B cell (primary cell): ENCODE measurements around the gene OR10H2. TPM values are rescaled to one million over a fixed set of nuclear protein-coding genes. Genes with fewer than 3 reads are reported as not detected.

Experiments
- ATAC-seq: fragments of 200-7000 bp; cut with Tn5 transposase; one replicate; pipeline ENCODE4 v1.10.0; 2021; ENCODE audit warnings: low read depth, mild to moderate bottlenecking, moderate number of reproducible peaks, moderate library complexity
- CTCF ChIA-PET: fragments of 350-600 bp; sonication (Branson Sonifier 250); formaldehyde crosslinking; loops from one replicate; lab custom pipeline; 2021; ENCODE audit warnings: antibody characterized with exemption, inconsistent platforms; lab: Charles Lee
- POLR2A ChIA-PET: fragments of 350-600 bp; sonication (Branson Sonifier 250); formaldehyde crosslinking; loops from one replicate; lab custom pipeline; 2021; ENCODE audit warnings: antibody characterized with exemption; lab: Charles Lee
- DNase-seq: peaks from one replicate; pipeline ENCODE4 v3.0.0; 2013
- H2AFZ ChIP-seq: 2 replicates; pipeline ENCODE4 v1.6.1; 2012; ENCODE audit warnings: mild to moderate bottlenecking, low read depth, low read length; ENCODE audit not compliant: insufficient read depth, poor library complexity, severe bottlenecking
- H3K27ac ChIP-seq, 2 donors: 1 replicate in 1 of 2; 2 replicates in 1 of 2; pipeline ENCODE4 v1.5.1; 2012 to 2013; ENCODE audit warnings: low read length in 2 of 2, mild to moderate bottlenecking in 2 of 2, moderate library complexity in 1 of 2
- H3K27me3 ChIP-seq, 4 experiments: fragments of 200-600 bp in 1 of 4; sonication (generic) in 1 of 4; replicated peaks in 1 of 4; 1 replicate in 2 of 4; 2 replicates in 2 of 4; pipeline versions ENCODE4 v1.6.1 to v1.7.0; 2013 to 2016; ENCODE audit warnings: low read length in 3 of 4, mild to moderate bottlenecking in 2 of 4, mixed read lengths in 1 of 4, moderate library complexity in 1 of 4; ENCODE audit not compliant: insufficient read depth in 4 of 4, control insufficient read depth in 3 of 4; ENCODE audit errors: control extremely low read depth in 1 of 4
- H3K36me3 ChIP-seq, 2 experiments: replicated peaks in 1 of 2; 1 replicate in 1 of 2; 2 replicates in 1 of 2; pipeline versions ENCODE4 v1.6.1 to v1.7.1; 2013; ENCODE audit warnings: low read length in 1 of 2; ENCODE audit not compliant: insufficient read depth in 2 of 2, control insufficient read depth in 1 of 2; ENCODE audit errors: control extremely low read depth in 1 of 2, extremely low read depth in 1 of 2
- H3K4me1 ChIP-seq, 2 donors: fragments of 200-600 bp in 1 of 2; sonication (generic) in 1 of 2; 1 replicate in 1 of 2; 2 replicates in 1 of 2; pipeline versions ENCODE4 v1.5.1 to v1.6.1; 2013 to 2017; ENCODE audit warnings: low read length in 2 of 2; ENCODE audit not compliant: control insufficient read depth in 2 of 2, insufficient read depth in 2 of 2
- H3K4me2 ChIP-seq: replicated peaks from 2 replicates; pipeline ENCODE3; 2012; ENCODE audit warnings: mild to moderate bottlenecking, low read depth, low read length; ENCODE audit not compliant: poor library complexity, severe bottlenecking
- H3K4me3 ChIP-seq, 5 experiments: fragments of 200-600 bp in 1 of 5; sonication (generic) in 1 of 5; 1 replicate in 3 of 5; 2 replicates in 2 of 5; pipeline versions ENCODE4 v1.5.1 to v1.7.0; 2011 to 2016; ENCODE audit warnings: low read length in 4 of 5, mild to moderate bottlenecking in 4 of 5, low read depth in 2 of 5, control low read depth in 1 of 5, moderate library complexity in 1 of 5; ENCODE audit not compliant: insufficient read depth in 1 of 5; ENCODE audit errors: control extremely low read depth in 1 of 5, extremely low read depth in 1 of 5
- H3K79me2 ChIP-seq: fragments of 200-600 bp; sonication (generic); one replicate; pipeline ENCODE4 v1.6.0; 2016; ENCODE audit warnings: low read length; ENCODE audit not compliant: control insufficient read depth, insufficient read depth
- H3K9ac ChIP-seq: fragments of 200-600 bp; sonication (generic); 2 replicates; pipeline ENCODE4 v1.6.1; 2017; ENCODE audit warnings: mild to moderate bottlenecking, low read length, moderate library complexity
- H3K9me3 ChIP-seq, 3 donors: one replicate each; pipeline versions ENCODE4 v1.6.1 to v1.7.1; 2013; ENCODE audit warnings: low read length in 2 of 3; ENCODE audit not compliant: control insufficient read depth in 2 of 3, insufficient read depth in 1 of 3; ENCODE audit errors: control extremely low read depth in 1 of 3
- H4K20me1 ChIP-seq: 2 replicates; pipeline ENCODE4 v1.6.0; 2012; ENCODE audit warnings: mild to moderate bottlenecking, low read length; ENCODE audit not compliant: insufficient read depth, control insufficient read depth, poor library complexity, severe bottlenecking
- H3K27ac Mint-ChIP-seq: one replicate; pipeline ENCODE4 v1.8.0; 2021; ENCODE audit warnings: mixed read lengths
- H3K27me3 Mint-ChIP-seq: one replicate; pipeline ENCODE4 v1.8.0; 2021; ENCODE audit warnings: mixed read lengths
- H3K4me1 Mint-ChIP-seq: one replicate; pipeline ENCODE4 v1.8.0; 2021; ENCODE audit warnings: mixed read lengths
- H3K4me3 Mint-ChIP-seq: one replicate; pipeline ENCODE4 v1.8.0; 2021; ENCODE audit warnings: mixed read lengths
- H3K9me3 Mint-ChIP-seq: one replicate; pipeline ENCODE4 v1.8.0; 2022; ENCODE audit warnings: mixed read lengths; ENCODE audit not compliant: insufficient read depth
- EZH2 ChIP-seq: IDR thresholded peaks from 2 replicates; pipeline ENCODE4 v1.6.1; 2012; ENCODE audit warnings: borderline replicate concordance, low read depth, mild to moderate bottlenecking, moderate library complexity, low read length; ENCODE audit not compliant: insufficient read depth, poor library complexity, severe bottlenecking
- WGBS: methylation state at CpG from one replicate; pipeline ENCODE4 v1.1.5; 2013; ENCODE audit warnings: missing lambda C conversion rate; ENCODE audit not compliant: insufficient coverage; 5-methylcytosine and 5-hydroxymethylcytosine counted together
- intact Hi-C: fragments of 100-400 bp; cut with micrococcal nuclease; formaldehyde crosslinking; loops from one replicate; pipeline ENCODE4 v1.10.0; 2022
- polyA plus RNA-seq: library from polyadenylated mRNA; depleted of rRNA; stranded (reverse); fragments of >200 nt; gene quantifications from 2 replicates; pipeline ENCODE4 v1.2.3, GENCODE V29; 2012
- total RNA-seq, 2 donors: library from RNA; stranded (reverse); fragments of 120-200 nt in 1 of 2; gene quantifications; 1 replicate in 1 of 2; 2 replicates in 1 of 2; pipeline versions ENCODE4 v1.2.3 to v1.2.4, GENCODE V29; 2013 to 2022
- TF ChIP-seq, protein P1 (sequence below): fragments of 200-600 bp; IDR thresholded peaks from one replicate; pipeline ENCODE4 v1.8.0; 2022; ENCODE audit warnings: antibody characterized with exemption, mild to moderate bottlenecking

OR10H2 gene
- total and polyA plus RNA-seq, 2 donors (not counting 1 experiment from before 2014, with no cell fraction given), result not detected

DNA sequence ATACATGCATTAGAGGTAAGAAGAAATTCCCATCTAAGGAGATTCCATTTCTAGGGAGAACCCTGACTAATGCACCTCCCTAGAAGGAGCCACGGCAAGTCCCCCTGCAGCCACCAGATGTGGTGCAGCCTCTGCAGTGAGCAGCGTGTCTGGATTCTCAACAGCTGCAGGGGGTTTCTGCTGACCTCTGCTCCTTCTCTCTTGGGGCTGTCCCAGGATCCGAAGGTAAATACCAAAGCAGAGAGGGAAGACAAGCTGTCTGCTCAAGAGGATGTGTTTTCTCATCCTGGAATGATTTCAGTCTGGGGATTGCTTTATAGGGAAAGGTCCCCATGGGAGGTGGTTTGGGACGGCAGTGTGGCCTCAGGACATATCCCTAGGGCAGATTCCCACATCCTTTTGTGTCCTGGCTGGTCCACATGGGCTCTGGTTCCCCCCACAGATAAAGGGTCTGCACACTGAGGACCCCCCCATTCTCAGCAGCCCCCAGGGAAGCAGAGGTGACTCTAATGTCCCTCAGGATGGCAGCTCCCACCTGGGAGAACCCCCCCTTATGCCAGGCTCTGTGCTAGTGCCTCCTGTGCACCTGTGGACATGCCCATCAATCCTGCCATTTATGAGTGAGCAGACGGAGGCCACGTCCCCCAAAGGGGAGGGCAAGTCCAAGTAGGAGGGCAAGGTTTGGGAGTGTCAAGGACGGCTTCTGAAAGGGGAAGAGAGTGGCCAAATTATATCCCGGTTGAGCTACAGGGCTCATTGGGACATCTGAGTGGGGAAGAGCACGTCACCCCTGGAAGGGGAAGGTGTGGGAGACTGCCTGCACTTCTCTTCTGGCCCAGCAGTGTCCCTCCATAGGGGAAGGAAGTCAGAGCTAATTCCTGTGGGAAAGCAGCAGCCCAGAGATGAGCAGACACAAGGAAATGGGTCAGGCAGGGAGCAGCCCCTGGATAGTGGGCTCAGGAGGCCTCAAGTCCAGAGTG is 49.5 kb downstream of the OR10H2 start:
- intact Hi-C loops, result no loop called here

More for the DNA sequence above, 49.5 kb downstream of the OR10H2 start:
- no peak for TF ChIP-seq EZH2
- TF ChIP-seq, protein P1, sequence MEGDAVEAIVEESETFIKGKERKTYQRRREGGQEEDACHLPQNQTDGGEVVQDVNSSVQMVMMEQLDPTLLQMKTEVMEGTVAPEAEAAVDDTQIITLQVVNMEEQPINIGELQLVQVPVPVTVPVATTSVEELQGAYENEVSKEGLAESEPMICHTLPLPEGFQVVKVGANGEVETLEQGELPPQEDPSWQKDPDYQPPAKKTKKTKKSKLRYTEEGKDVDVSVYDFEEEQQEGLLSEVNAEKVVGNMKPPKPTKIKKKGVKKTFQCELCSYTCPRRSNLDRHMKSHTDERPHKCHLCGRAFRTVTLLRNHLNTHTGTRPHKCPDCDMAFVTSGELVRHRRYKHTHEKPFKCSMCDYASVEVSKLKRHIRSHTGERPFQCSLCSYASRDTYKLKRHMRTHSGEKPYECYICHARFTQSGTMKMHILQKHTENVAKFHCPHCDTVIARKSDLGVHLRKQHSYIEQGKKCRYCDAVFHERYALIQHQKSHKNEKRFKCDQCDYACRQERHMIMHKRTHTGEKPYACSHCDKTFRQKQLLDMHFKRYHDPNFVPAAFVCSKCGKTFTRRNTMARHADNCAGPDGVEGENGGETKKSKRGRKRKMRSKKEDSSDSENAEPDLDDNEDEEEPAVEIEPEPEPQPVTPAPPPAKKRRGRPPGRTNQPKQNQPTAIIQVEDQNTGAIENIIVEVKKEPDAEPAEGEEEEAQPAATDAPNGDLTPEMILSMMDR, result no peak
- Histone ChIP-seq H4K20me1 (no peaks in the 10 kb centered on the region), H3K4me3 (no peak overlapping the region), H3K9me3 (no peaks in the 10 kb centered on the region), H2AFZ (no peak overlapping the region), H3K79me2 (no peaks in the 10 kb centered on the region), H3K9ac (no peak overlapping the region), H3K27ac (no peak overlapping the region), H3K4me1 (no peaks in the 10 kb centered on the region), H3K4me2 (no peak overlapping the region), H3K27me3 (peaks cover 0 to 15% (median 1%) of the 10 kb centered on the region in 4 experiments), H3K36me3 (no peaks in the 10 kb centered on the region)
- Mint-ChIP-seq H3K9me3 (no peaks in the 10 kb centered on the region), H3K27ac (no peak overlapping the region), H3K27me3 (peaks cover 44% of the 10 kb centered on the region), H3K4me1 (no peaks in the 10 kb centered on the region), H3K4me3 (no peak overlapping the region)
- ATAC-seq (no peak), DNase-seq (no peak)
- POLR2A ChIA-PET, result no interaction called here
- 59% methylated on average over 9 of the region's 9 CpGs for WGBS
- CTCF ChIA-PET, result no interaction called here

Other genes starting within 250 kb of the OR10H2 start
- not detected in 2 replicates for gene PGLYRP2, start 248.5 kb upstream of the OR10H2 start, total RNA-seq
- not detected in 2 replicates for gene PGLYRP2, start 248.5 kb upstream of the OR10H2 start, polyA plus RNA-seq
- not detected in 2 replicates for gene CYP4F22, start 219.5 kb upstream of the OR10H2 start, total RNA-seq
- 0.03 TPM in 1 of 2 replicates, not detected in the other for gene CYP4F22, start 219.5 kb upstream of the OR10H2 start, polyA plus RNA-seq
- gene CYP4F8, start 112.8 kb upstream of the OR10H2 start, total RNA-seq, result not detected in 2 replicates
- not detected in 2 replicates for gene CYP4F8, start 112.8 kb upstream of the OR10H2 start, polyA plus RNA-seq
- gene CYP4F3, start 87.1 kb upstream of the OR10H2 start, total RNA-seq, result 0.63 TPM in 1 of 2 replicates, not detected in the other
- 0.03 TPM in 1 of 2 replicates, not detected in the other for gene CYP4F3, start 87.1 kb upstream of the OR10H2 start, polyA plus RNA-seq
- not detected in 2 replicates for gene CYP4F12, start 54.9 kb upstream of the OR10H2 start, total RNA-seq
- not detected in 2 replicates for gene CYP4F12, start 54.9 kb upstream of the OR10H2 start, polyA plus RNA-seq
- not detected in 2 replicates for gene OR10H3, start 10.0 kb downstream of the OR10H2 start, total RNA-seq
- gene OR10H3, start 10.0 kb downstream of the OR10H2 start, polyA plus RNA-seq, result not detected in 2 replicates
- gene OR10H5, start 59.6 kb downstream of the OR10H2 start, total RNA-seq, result not detected in 2 replicates
- gene OR10H5, start 59.6 kb downstream of the OR10H2 start, polyA plus RNA-seq, result not detected in 2 replicates
- 0.07 and 0.10 TPM in 2 replicates for gene OR10H1, start 87.6 kb downstream of the OR10H2 start, total RNA-seq
- gene OR10H1, start 87.6 kb downstream of the OR10H2 start, polyA plus RNA-seq, result not detected in 2 replicates
- not detected in 2 replicates for gene CYP4F2, start 170.1 kb downstream of the OR10H2 start, total RNA-seq
- gene CYP4F2, start 170.1 kb downstream of the OR10H2 start, polyA plus RNA-seq, result not detected in 2 replicates
- gene CYP4F11, start 206.5 kb downstream of the OR10H2 start, total RNA-seq, result not detected in 2 replicates
- not detected in 2 replicates for gene CYP4F11, start 206.5 kb downstream of the OR10H2 start, polyA plus RNA-seq
- not detected in 2 replicates for gene OR10H4, start 221.0 kb downstream of the OR10H2 start, total RNA-seq
- gene OR10H4, start 221.0 kb downstream of the OR10H2 start, polyA plus RNA-seq, result not detected in 2 replicates